HG03571 (cell line): ENCODE measurements around the gene RASA3.
"Not testable (repeated sequence)": the region's sequence is repeated elsewhere in the genome, so short reads cannot be mapped to it uniquely, and the experiment has no call there.

Experiments
- ATAC-seq: cut with Tn5 transposase; IDR thresholded peaks from one replicate; pipeline ENCODE4 v1.9.1; 2021; ENCODE audit not compliant: unreplicated experiment

RASA3 gene

GRCh38 chr13:114089341-114089740 lies 43.1 kb downstream of the RASA3 start:
- no peak for ATAC-seq

- ATAC-seq: no peak
Measured at GRCh38 chr13:114088863-114089262, 43.6 kb downstream of the RASA3 start.

- no peak for ATAC-seq
Measured at GRCh38 chr13:114088234-114088633, 44.2 kb downstream of the RASA3 start.

GRCh38 chr13:114087430-114087829 lies 45.0 kb downstream of the RASA3 start:
- ATAC-seq: no peak

GRCh38 chr13:114082849-114083645 lies 49.4 kb downstream of the RASA3 start:
- ATAC-seq: no peak

GRCh38 chr13:114081761-114082681 lies 50.4 kb downstream of the RASA3 start:
- no peak for ATAC-seq

- no peak for ATAC-seq
Measured at GRCh38 chr13:114080739-114081561, 51.5 kb downstream of the RASA3 start.

- no peak for ATAC-seq
Measured at GRCh38 chr13:114079601-114080536, 52.6 kb downstream of the RASA3 start.

GRCh38 chr13:114078461-114079451 lies 53.7 kb downstream of the RASA3 start:
- no peak for ATAC-seq

- ATAC-seq: no peak
Measured at GRCh38 chr13:114077933-114078325, 54.5 kb downstream of the RASA3 start.

- ATAC-seq: no peak
Measured at GRCh38 chr13:114077099-114077932, 55.1 kb downstream of the RASA3 start.

- no peak for ATAC-seq
Measured at GRCh38 chr13:114076329-114077090, 55.9 kb downstream of the RASA3 start.

GRCh38 chr13:114075811-114076210 lies 56.6 kb downstream of the RASA3 start:
- not testable (repeated sequence) for ATAC-seq

- ATAC-seq: no peak
Measured at GRCh38 chr13:114074671-114075315, 57.6 kb downstream of the RASA3 start.

- ATAC-seq: no peak
Measured at GRCh38 chr13:114073881-114074612, 58.4 kb downstream of the RASA3 start.

- ATAC-seq: no peak
Measured at GRCh38 chr13:114072421-114072820, 60.0 kb downstream of the RASA3 start.
